Measurements from ENCODE around the gene UPB1.
A peak's percentile ranks its signal among the peaks of the same experiment; 100 is the strongest.

The UPB1 gene

GRCh38 chr22:24457894-24458420 lies 37.2 kb upstream of the UPB1 start:
- Histone ChIP-seq H3K4me3 (ENCODE audit: low read length in 2 of 2) (no peak overlapping the region), H3K18ac (ENCODE audit: low read length) (no peak overlapping the region), H3K9me3 (replicated peaks in 1 of 2; ENCODE audit: control insufficient read depth in 2 of 2, insufficient read depth in 1 of 2, low read depth in 1 of 2, low read length in 2 of 2) (no peaks in the 10 kb centered on the region), H3K27ac (replicated peaks; ENCODE audit: low read length) (no peak overlapping the region), H2BK15ac (ENCODE audit: low read length) (no peak overlapping the region), H2BK12ac (ENCODE audit: low read length) (no peak overlapping the region), H3K27me3 (ENCODE audit: control insufficient read depth in 3 of 3, insufficient read depth in 3 of 3, low read depth in 1 of 3, low read length in 3 of 3) (peaks cover 0 to 4% (median 0%) of the 10 kb centered on the region in 3 experiments), H3K14ac (ENCODE audit: low read length) (no peak overlapping the region), H2AK5ac (ENCODE audit: low read depth, low read length) (no peak overlapping the region), H3K4me1 (ENCODE audit: control insufficient read depth in 2 of 2, insufficient read depth in 1 of 2, low read depth in 1 of 2, low read length in 2 of 2) (peaks cover 0 to 3% of the 10 kb centered on the region in 2 donors), H2AFZ (ENCODE audit: low read length) (no peak overlapping the region), H2BK120ac (ENCODE audit: low read depth, low read length) (no peak overlapping the region), H3K23ac (ENCODE audit: low read depth, low read length, poor library complexity) (no peak overlapping the region), H3K4me2 (ENCODE audit: insufficient read depth, low read length, poor library complexity, severe bottlenecking) (no peak overlapping the region), H4K8ac (ENCODE audit: low read depth, low read length) (no peak overlapping the region), H3K36me3 (replicated peaks in 1 of 2; ENCODE audit: control insufficient read depth in 2 of 2, insufficient read depth in 2 of 2, low read length in 2 of 2) (no peaks in the 10 kb centered on the region), H3K79me1 (ENCODE audit: low read depth, low read length) (no peaks in the 10 kb centered on the region), H3K4ac (ENCODE audit: low read length) (no peak overlapping the region), H4K91ac (ENCODE audit: low read depth, low read length, poor library complexity) (no peak overlapping the region), H2BK5ac (ENCODE audit: low read length) (no peak overlapping the region), H3K9ac (ENCODE audit: low read depth, low read length, poor library complexity) (no peak overlapping the region)
- no CpG with 5 or more reads among the region's 3 CpGs for WGBS, 2 donors (ENCODE audit: extremely low coverage in 2 of 2, insufficient read length in 2 of 2, insufficient replicate concordance in 1 of 2)
- DNase-seq (ENCODE audit: low spot score) = no peak

- Histone ChIP-seq H4K91ac (ENCODE audit: low read depth, low read length, poor library complexity) (no peak overlapping the region), H4K8ac (ENCODE audit: low read depth, low read length) (no peak overlapping the region), H3K4ac (ENCODE audit: low read length) (no peak overlapping the region), H2BK120ac (ENCODE audit: low read depth, low read length) (no peak overlapping the region), H3K27ac (replicated peaks; ENCODE audit: low read length) (no peak overlapping the region), H3K23ac (ENCODE audit: low read depth, low read length, poor library complexity) (no peak overlapping the region), H2BK12ac (ENCODE audit: low read length) (no peak overlapping the region), H3K18ac (ENCODE audit: low read length) (no peak overlapping the region), H3K9ac (ENCODE audit: low read depth, low read length, poor library complexity) (no peak overlapping the region), H2BK15ac (ENCODE audit: low read length) (no peak overlapping the region), H3K4me2 (ENCODE audit: insufficient read depth, low read length, poor library complexity, severe bottlenecking) (no peak overlapping the region), H2AFZ (ENCODE audit: low read length) (no peak overlapping the region), H3K4me1 (ENCODE audit: control insufficient read depth in 2 of 2, insufficient read depth in 1 of 2, low read depth in 1 of 2, low read length in 2 of 2) (peaks cover 0 to 3% of the 10 kb centered on the region in 2 donors), H3K36me3 (replicated peaks in 1 of 2; ENCODE audit: control insufficient read depth in 2 of 2, insufficient read depth in 2 of 2, low read length in 2 of 2) (no peaks in the 10 kb centered on the region), H3K14ac (ENCODE audit: low read length) (no peak overlapping the region), H3K4me3 (ENCODE audit: low read length in 2 of 2) (no peak overlapping the region), H3K79me1 (ENCODE audit: low read depth, low read length) (no peaks in the 10 kb centered on the region), H2BK5ac (ENCODE audit: low read length) (no peak overlapping the region), H2AK5ac (ENCODE audit: low read depth, low read length) (no peak overlapping the region), H3K9me3 (replicated peaks in 1 of 2; ENCODE audit: control insufficient read depth in 2 of 2, insufficient read depth in 1 of 2, low read depth in 1 of 2, low read length in 2 of 2) (no peaks in the 10 kb centered on the region), H3K27me3 (ENCODE audit: control insufficient read depth in 3 of 3, insufficient read depth in 3 of 3, low read depth in 1 of 3, low read length in 3 of 3) (no peaks in the 10 kb centered on the region)
- no CpG with 5 or more reads among the region's 1 CpG for WGBS, 2 donors (ENCODE audit: extremely low coverage in 2 of 2, insufficient read length in 2 of 2, insufficient replicate concordance in 1 of 2)
- DNase-seq (ENCODE audit: low spot score) = no peak
Measured at GRCh38 chr22:24459911-24460310, 35.2 kb upstream of the UPB1 start.

GRCh38 chr22:24460418-24461089 lies 34.6 kb upstream of the UPB1 start:
- no peak overlapping the region for H3K23ac ChIP-seq (ENCODE audit: low read depth, low read length, poor library complexity)
- H3K4me1 ChIP-seq (ENCODE audit: control insufficient read depth in 2 of 2, insufficient read depth in 1 of 2, low read depth in 1 of 2, low read length in 2 of 2) = peaks cover 0 to 1% of the 10 kb centered on the region in 2 donors
- no peaks in the 10 kb centered on the region for H3K9me3 ChIP-seq (replicated peaks in 1 of 2; ENCODE audit: control insufficient read depth in 2 of 2, insufficient read depth in 1 of 2, low read depth in 1 of 2, low read length in 2 of 2)
- no peak overlapping the region for H3K4ac ChIP-seq (ENCODE audit: low read length)
- no CpG with 5 or more reads among the region's 10 CpGs for WGBS, 2 donors (ENCODE audit: extremely low coverage in 2 of 2, insufficient read length in 2 of 2, insufficient replicate concordance in 1 of 2)
- peak overlapping the region; percentile 48 for H2AFZ ChIP-seq (ENCODE audit: low read length)
- no peak overlapping the region for H2BK120ac ChIP-seq (ENCODE audit: low read depth, low read length)
- no peak overlapping the region for H3K4me2 ChIP-seq (ENCODE audit: insufficient read depth, low read length, poor library complexity, severe bottlenecking)
- H3K18ac ChIP-seq (ENCODE audit: low read length) = no peak overlapping the region
- no peak overlapping the region for H2BK12ac ChIP-seq (ENCODE audit: low read length)
- no peak overlapping the region for H3K9ac ChIP-seq (ENCODE audit: low read depth, low read length, poor library complexity)
- H3K79me1 ChIP-seq (ENCODE audit: low read depth, low read length) = no peaks in the 10 kb centered on the region
- no peak overlapping the region for H2AK5ac ChIP-seq (ENCODE audit: low read depth, low read length)
- no peak overlapping the region for H3K14ac ChIP-seq (ENCODE audit: low read length)
- H3K4me3 ChIP-seq (ENCODE audit: low read length in 2 of 2) = no peak overlapping the region
- no peak overlapping the region for H3K27ac ChIP-seq (replicated peaks; ENCODE audit: low read length)
- H3K27me3 ChIP-seq (ENCODE audit: control insufficient read depth in 3 of 3, insufficient read depth in 3 of 3, low read depth in 1 of 3, low read length in 3 of 3) = no peaks in the 10 kb centered on the region
- H4K91ac ChIP-seq (ENCODE audit: low read depth, low read length, poor library complexity) = no peak overlapping the region
- no peak overlapping the region for H2BK5ac ChIP-seq (ENCODE audit: low read length)
- H4K8ac ChIP-seq (ENCODE audit: low read depth, low read length) = no peak overlapping the region
- no peaks in the 10 kb centered on the region for H3K36me3 ChIP-seq (replicated peaks in 1 of 2; ENCODE audit: control insufficient read depth in 2 of 2, insufficient read depth in 2 of 2, low read length in 2 of 2)
- no peak for DNase-seq (ENCODE audit: low spot score)
- no peak overlapping the region for H2BK15ac ChIP-seq (ENCODE audit: low read length)

- Histone ChIP-seq H3K23ac (ENCODE audit: low read depth, low read length, poor library complexity) (no peak overlapping the region), H3K4me1 (ENCODE audit: control insufficient read depth in 2 of 2, insufficient read depth in 1 of 2, low read depth in 1 of 2, low read length in 2 of 2) (peaks cover 11 to 12% of the 10 kb centered on the region in 2 donors), H3K27me3 (ENCODE audit: control insufficient read depth in 3 of 3, insufficient read depth in 3 of 3, low read depth in 1 of 3, low read length in 3 of 3) (no peaks in the 10 kb centered on the region), H3K27ac (replicated peaks; ENCODE audit: low read length) (no peak overlapping the region), H3K9ac (ENCODE audit: low read depth, low read length, poor library complexity) (no peak overlapping the region), H2AK5ac (ENCODE audit: low read depth, low read length) (no peak overlapping the region), H2BK120ac (ENCODE audit: low read depth, low read length) (no peak overlapping the region), H3K79me1 (ENCODE audit: low read depth, low read length) (no peaks in the 10 kb centered on the region), H3K4me3 (ENCODE audit: low read length in 2 of 2) (no peak overlapping the region), H3K4ac (ENCODE audit: low read length) (no peak overlapping the region), H3K18ac (ENCODE audit: low read length) (no peak overlapping the region), H3K4me2 (ENCODE audit: insufficient read depth, low read length, poor library complexity, severe bottlenecking) (no peak overlapping the region), H3K36me3 (replicated peaks in 1 of 2; ENCODE audit: control insufficient read depth in 2 of 2, insufficient read depth in 2 of 2, low read length in 2 of 2) (no peaks in the 10 kb centered on the region), H4K91ac (ENCODE audit: low read depth, low read length, poor library complexity) (no peak overlapping the region), H3K9me3 (replicated peaks in 1 of 2; ENCODE audit: control insufficient read depth in 2 of 2, insufficient read depth in 1 of 2, low read depth in 1 of 2, low read length in 2 of 2) (no peaks in the 10 kb centered on the region), H2AFZ (ENCODE audit: low read length) (no peak overlapping the region), H2BK5ac (ENCODE audit: low read length) (no peak overlapping the region), H2BK15ac (ENCODE audit: low read length) (no peak overlapping the region), H3K14ac (ENCODE audit: low read length) (no peak overlapping the region), H2BK12ac (ENCODE audit: low read length) (no peak overlapping the region), H4K8ac (ENCODE audit: low read depth, low read length) (no peak overlapping the region)
- no CpG with 5 or more reads among the region's 6 CpGs for WGBS, 2 donors (ENCODE audit: extremely low coverage in 2 of 2, insufficient read length in 2 of 2, insufficient replicate concordance in 1 of 2)
- no peak for DNase-seq (ENCODE audit: low spot score)
Measured at GRCh38 chr22:24463071-24463760, 31.9 kb upstream of the UPB1 start.
